Gastrocnemius medialis (tissue), 4 donors: ENCODE results near the gene HES7. TPM values are rescaled to one million over a fixed set of nuclear protein-coding genes. Genes with fewer than 3 reads are reported as not detected.
"Not testable (repeated sequence)": the region's sequence is repeated elsewhere in the genome, so short reads cannot be mapped to it uniquely, and the experiment has no call there.

Source experiments
- ATAC-seq, 2 donors: fragments of 150-250 bp; one replicate each; pipeline ENCODE4 v1.9.1; 2016
- DNase-seq, 2 donors: peaks; one replicate each; pipeline ENCODE4 v3.0.0-alpha.2; 2019
- H3K27ac ChIP-seq, 4 donors: fragments of 200-600 bp; sonication (generic); 1 replicate in 1 of 4; 2 replicates in 3 of 4; pipeline ENCODE4 v1.5.1; 2016 to 2018; ENCODE audit warnings: mild to moderate bottlenecking in 2 of 4, moderate library complexity in 1 of 4
- H3K27me3 ChIP-seq, 3 donors: fragments of 200-600 bp; sonication (generic) in 2 of 3; 1 replicate in 1 of 3; 2 replicates in 2 of 3; pipeline versions ENCODE4 v1.5.1 to v1.6.0; 2016 to 2019; ENCODE audit warnings: mild to moderate bottlenecking in 1 of 3, moderate library complexity in 1 of 3
- H3K36me3 ChIP-seq, 2 donors: fragments of 200-600 bp; sonication (generic) in 1 of 2; one replicate each; pipeline ENCODE4 v1.5.1; 2017 to 2018
- H3K4me1 ChIP-seq, 2 donors: fragments of 200-600 bp; sonication (generic) in 1 of 2; one replicate each; pipeline ENCODE4 v1.5.1; 2016 to 2017; ENCODE audit warnings: mild to moderate bottlenecking in 2 of 2
- H3K4me3 ChIP-seq, 4 donors: fragments of 200-600 bp; sonication (generic) in 3 of 4; 1 replicate in 1 of 4; 2 replicates in 3 of 4; pipeline ENCODE4 v1.5.1; 2016 to 2019; ENCODE audit warnings: mild to moderate bottlenecking in 2 of 4
- H3K9me3 ChIP-seq, 3 donors: fragments of 200-600 bp; sonication (generic) in 2 of 3; 1 replicate in 1 of 3; 2 replicates in 2 of 3; pipeline ENCODE4 v1.5.1; 2016 to 2019
- POLR2A ChIP-seq, 2 donors: fragments of 450-650 bp; IDR thresholded peaks; one replicate each; pipeline ENCODE4 v1.6.1; 2017; ENCODE audit warnings: antibody characterized with exemption in 2 of 2, mild to moderate bottlenecking in 2 of 2, moderate library complexity in 2 of 2
- in situ Hi-C, 4 donors: fragments of 200-750 bp; cut with MboI; loops; one replicate each; pipeline versions ENCODE4 v1.15.0 to v1.8.0; 2017; ENCODE audit warnings: low sequenced_read_pairs in 4 of 4
- intact Hi-C: fragments of 100-400 bp; cut with DNase I; formaldehyde crosslinking; loops from one replicate; pipeline ENCODE4 v1.15.1; 2023; ENCODE audit warnings: low total_unique reads
- total RNA-seq, 4 donors: library from RNA; depleted of rRNA; stranded (reverse); fragments of >200 nt; gene quantifications; one replicate each; pipeline versions ENCODE4 v1.1.0 to v1.2.3, GENCODE V29; 2016
- TF ChIP-seq, protein P1 (sequence below), 5 experiments: fragments of 450-650 bp in 3 of 5; fragments of 200-600 bp in 2 of 5; sonication (generic) in 2 of 5; IDR thresholded peaks in 4 of 5; conservative IDR thresholded peaks in 1 of 5; 1 replicate in 4 of 5; 2 replicates in 1 of 5; pipeline ENCODE4 v1.5.1; 2016 to 2019; ENCODE audit warnings: antibody characterized with exemption in 5 of 5, mild to moderate bottlenecking in 3 of 5, moderate library complexity in 3 of 5

The HES7 gene
- total RNA-seq, 4 donors from 2014 or later: not detected

DNA sequence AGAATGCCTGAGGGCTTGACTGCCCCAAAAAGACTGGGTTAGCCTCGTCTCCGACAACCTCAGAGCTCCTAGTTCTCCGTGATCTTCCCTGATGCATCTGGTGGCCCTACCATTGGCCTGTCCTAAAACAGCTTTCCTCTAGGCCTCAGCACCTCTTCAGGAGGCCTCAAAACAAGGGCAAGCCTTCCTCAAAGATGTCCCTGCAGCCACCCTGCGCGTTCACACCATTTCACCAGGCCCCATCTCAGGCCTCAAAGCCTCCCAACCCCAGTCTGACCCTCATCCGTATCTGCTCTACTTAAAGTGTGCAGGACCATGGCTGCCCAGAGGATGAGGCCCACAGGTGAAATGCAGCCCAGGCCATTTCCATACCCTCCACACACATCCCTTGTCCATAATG, 13.0 kb downstream of the HES7 start:
- intact Hi-C loops (no loop called here), in situ Hi-C loops (no loop called here)
- Histone ChIP-seq H3K4me3 (no peak overlapping the region), H3K4me1 (peaks cover 0 to 7% of the 10 kb centered on the region in 2 donors), H3K36me3 (no peaks in the 10 kb centered on the region), H3K27ac (no peak overlapping the region), H3K9me3 (no peaks in the 10 kb centered on the region), H3K27me3 (peaks cover 34 to 50% (median 39%) of the 10 kb centered on the region in 3 donors)
- TF ChIP-seq, protein P1, sequence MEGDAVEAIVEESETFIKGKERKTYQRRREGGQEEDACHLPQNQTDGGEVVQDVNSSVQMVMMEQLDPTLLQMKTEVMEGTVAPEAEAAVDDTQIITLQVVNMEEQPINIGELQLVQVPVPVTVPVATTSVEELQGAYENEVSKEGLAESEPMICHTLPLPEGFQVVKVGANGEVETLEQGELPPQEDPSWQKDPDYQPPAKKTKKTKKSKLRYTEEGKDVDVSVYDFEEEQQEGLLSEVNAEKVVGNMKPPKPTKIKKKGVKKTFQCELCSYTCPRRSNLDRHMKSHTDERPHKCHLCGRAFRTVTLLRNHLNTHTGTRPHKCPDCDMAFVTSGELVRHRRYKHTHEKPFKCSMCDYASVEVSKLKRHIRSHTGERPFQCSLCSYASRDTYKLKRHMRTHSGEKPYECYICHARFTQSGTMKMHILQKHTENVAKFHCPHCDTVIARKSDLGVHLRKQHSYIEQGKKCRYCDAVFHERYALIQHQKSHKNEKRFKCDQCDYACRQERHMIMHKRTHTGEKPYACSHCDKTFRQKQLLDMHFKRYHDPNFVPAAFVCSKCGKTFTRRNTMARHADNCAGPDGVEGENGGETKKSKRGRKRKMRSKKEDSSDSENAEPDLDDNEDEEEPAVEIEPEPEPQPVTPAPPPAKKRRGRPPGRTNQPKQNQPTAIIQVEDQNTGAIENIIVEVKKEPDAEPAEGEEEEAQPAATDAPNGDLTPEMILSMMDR (IDR thresholded peaks at IDR 0.05 in 4 of 5, conservative IDR thresholded peaks at IDR 0.05 in 1 of 5): no peak
- no peak for TF ChIP-seq POLR2A (IDR thresholded peaks at IDR 0.05)
- DNase-seq (no peak), ATAC-seq (no peak)

DNA sequence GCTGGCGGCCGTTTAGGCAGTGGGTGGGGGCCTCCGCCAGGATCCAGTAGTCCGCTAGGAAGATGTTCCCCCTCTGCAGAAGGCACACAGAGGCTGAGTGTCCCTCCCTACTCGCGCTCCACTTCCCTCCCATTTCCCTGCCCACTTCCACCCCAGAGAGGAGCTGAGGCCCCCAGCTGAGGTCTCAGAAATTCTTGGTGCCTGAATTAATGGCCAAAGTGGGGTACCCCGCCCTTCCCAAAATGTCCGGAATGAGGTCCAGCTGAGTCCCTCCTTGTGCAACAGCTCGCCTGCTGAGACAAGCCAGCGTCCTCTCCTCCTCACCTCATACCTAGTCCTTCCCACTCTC, 13.5 kb downstream of the HES7 start:
- in situ Hi-C loops: no loop called here
- intact Hi-C loops: no loop called here

DNA sequence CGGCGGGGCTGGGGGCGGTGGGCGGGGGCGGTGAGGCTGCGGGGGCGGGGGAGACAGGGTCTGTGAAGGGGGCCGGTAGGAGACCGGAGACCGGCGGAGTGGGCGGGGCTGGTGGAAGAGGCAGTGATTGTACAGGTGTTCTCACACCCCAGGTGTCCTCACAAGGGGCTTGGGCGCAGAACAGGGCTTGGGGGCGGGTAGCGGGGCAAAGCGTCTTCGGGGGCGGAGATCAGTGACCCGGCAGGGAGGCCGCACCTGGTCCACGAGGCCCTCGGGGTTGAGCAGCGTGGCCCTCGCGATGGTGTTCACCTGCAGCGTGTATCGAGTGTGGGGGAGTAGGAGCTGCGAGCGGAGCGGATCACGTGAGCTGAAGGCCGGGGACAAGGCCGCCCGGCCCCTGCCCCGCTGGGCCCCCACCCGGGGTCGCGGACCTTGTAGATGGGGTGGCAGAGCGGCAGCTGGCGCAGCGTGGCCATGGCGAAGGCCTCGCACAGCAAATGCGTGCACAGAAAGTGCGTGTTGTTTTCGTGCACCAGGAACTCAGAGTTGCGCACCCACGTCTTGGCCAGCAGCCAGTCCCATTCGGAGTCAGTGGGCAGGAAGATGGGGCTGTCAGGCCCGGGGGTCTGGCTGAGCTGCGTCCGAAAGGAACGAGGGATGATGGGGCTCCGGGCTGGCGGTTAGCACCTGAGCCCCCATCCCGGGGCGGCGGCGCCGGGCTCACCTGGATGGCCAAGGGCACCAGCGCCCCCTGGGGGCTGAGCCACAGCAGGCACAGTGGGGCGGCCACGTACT, 14.0 kb downstream of the HES7 start:
- TF ChIP-seq, protein P1 (IDR thresholded peaks at IDR 0.05 in 4 of 5, conservative IDR thresholded peaks at IDR 0.05 in 1 of 5): peak; percentile 41 to 82 (median 68)
- TF ChIP-seq POLR2A (IDR thresholded peaks at IDR 0.05): no peak
- Histone ChIP-seq H3K4me1 (peaks cover 0 to 7% of the 10 kb centered on the region in 2 donors), H3K27me3 (peaks cover 31 to 43% (median 38%) of the 10 kb centered on the region in 3 donors), H3K4me3 (no peak overlapping the region), H3K36me3 (no peaks in the 10 kb centered on the region), H3K9me3 (no peaks in the 10 kb centered on the region), H3K27ac (no peak overlapping the region)
- ATAC-seq (no peak), DNase-seq (no peak)
- in situ Hi-C loops (no loop called here), intact Hi-C loops (no loop called here)

More for the DNA sequence above, 13.5 kb downstream of the HES7 start:
- TF ChIP-seq, protein P1 (IDR thresholded peaks at IDR 0.05 in 4 of 5, conservative IDR thresholded peaks at IDR 0.05 in 1 of 5): peak in 1 of 5 experiments; percentile 15
- no peak for TF ChIP-seq POLR2A (IDR thresholded peaks at IDR 0.05)
- Histone ChIP-seq H3K9me3 (no peaks in the 10 kb centered on the region), H3K4me3 (no peak overlapping the region), H3K27me3 (peaks cover 31 to 47% (median 38%) of the 10 kb centered on the region in 3 donors), H3K36me3 (no peaks in the 10 kb centered on the region), H3K27ac (no peak overlapping the region), H3K4me1 (peaks cover 0 to 7% of the 10 kb centered on the region in 2 donors)
- ATAC-seq (no peak), DNase-seq (no peak)

DNA sequence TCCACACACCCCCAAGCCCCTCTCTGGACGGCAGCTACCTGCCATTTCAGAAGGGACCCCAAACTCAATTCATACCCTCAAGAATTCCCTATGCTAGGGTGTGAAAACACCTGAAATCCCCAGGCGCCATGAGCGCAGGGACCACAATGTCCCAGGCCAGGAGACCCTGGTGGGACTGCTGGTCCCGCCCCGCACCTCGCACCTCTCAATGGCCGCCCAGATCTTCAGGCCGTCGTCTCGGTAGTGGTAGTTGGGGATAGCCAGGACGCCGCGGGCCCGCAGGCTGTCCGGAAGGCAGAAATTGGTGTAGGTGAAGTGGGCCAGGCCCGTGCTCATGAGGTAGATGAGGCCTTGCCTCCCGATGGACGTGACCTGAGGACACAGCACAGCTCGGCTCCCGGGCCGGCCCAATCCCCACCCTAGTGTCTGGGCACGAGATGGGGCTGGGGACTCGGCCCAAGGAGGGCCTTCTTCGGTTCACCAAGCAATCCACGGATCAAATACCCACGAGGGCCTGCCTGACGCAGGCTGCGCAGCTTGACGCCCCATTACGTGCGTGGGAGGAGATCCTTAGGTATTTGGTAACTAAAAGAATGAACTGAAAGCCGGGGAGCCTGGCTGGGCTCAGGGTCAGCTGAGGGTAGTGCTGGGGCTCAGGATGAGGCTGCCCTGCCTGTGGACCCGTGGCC, 14.8 kb downstream of the HES7 start:
- no peak overlapping the region for H3K4me3 ChIP-seq
- ATAC-seq: no peak
- peaks cover 0 to 7% of the 10 kb centered on the region in 2 donors for H3K4me1 ChIP-seq
- H3K27me3 ChIP-seq: peaks cover 31 to 39% (median 38%) of the 10 kb centered on the region in 3 donors
- H3K27ac ChIP-seq: no peak overlapping the region
- intact Hi-C loops (no loop called here), in situ Hi-C loops (no loop called here)
- no peaks in the 10 kb centered on the region for H3K36me3 ChIP-seq
- TF ChIP-seq, protein P1 (IDR thresholded peaks at IDR 0.05 in 4 of 5, conservative IDR thresholded peaks at IDR 0.05 in 1 of 5): no peak
- no peak for TF ChIP-seq POLR2A (IDR thresholded peaks at IDR 0.05)
- DNase-seq: no peak
- H3K9me3 ChIP-seq: no peaks in the 10 kb centered on the region

DNA sequence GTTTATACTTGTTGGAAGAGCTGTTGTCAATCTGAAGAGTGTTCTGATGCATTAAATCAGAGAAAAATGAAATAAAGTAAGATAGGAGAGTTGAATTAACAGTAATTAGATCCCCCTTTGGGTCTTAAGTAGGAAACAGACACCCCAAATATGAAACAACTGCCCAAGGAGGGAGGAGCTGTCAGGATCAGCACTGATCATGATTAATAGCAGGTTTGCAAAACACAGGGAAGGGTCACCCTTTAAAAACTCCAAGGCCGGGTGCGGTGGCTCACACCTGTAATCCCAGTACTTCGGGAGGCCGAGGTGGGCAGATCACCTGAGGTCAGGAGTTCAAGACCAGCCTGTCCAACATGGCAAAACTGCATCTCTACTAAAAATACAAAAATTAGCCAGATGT, 16.9 kb downstream of the HES7 start:
- ATAC-seq, H3K36me3 ChIP-seq, H3K4me3 ChIP-seq, DNase-seq, H3K27ac ChIP-seq, H3K9me3 ChIP-seq, intact Hi-C loops, H3K4me1 ChIP-seq, in situ Hi-C loops: not testable (repeated sequence)
- H3K27me3 ChIP-seq: peaks cover 24 to 31% (median 25%) of the 10 kb centered on the region in 3 donors
